WTC11 (cell line): Measurements from ENCODE around the gene UBAP1L. TPM values are rescaled to one million over a fixed set of nuclear protein-coding genes. Genes with fewer than 3 reads are reported as not detected.
"Not testable (repeated sequence)": the region's sequence is repeated elsewhere in the genome, so short reads cannot be mapped to it uniquely, and the experiment has no call there.

Experiments used
- ATAC-seq: fragments of 200-7000 bp; cut with Tn5 transposase; 2 replicates; pipeline ENCODE4 v1.10.0; 2021; ENCODE audit warnings: mild to moderate bottlenecking, moderate library complexity
- CTCF ChIA-PET: fragments of 300-600 bp; sonication (Branson Sonifier 250); formaldehyde crosslinking; loops from one replicate; lab custom pipeline; 2021; ENCODE audit warnings: antibody characterized with exemption; lab: Charles Lee
- POLR2A ChIA-PET: fragments of 350-600 bp; sonication (Branson Sonifier 250); formaldehyde crosslinking; loops from one replicate; lab custom pipeline; 2021; ENCODE audit warnings: antibody characterized with exemption; lab: Charles Lee
- DNase-seq: peaks from one replicate; pipeline ENCODE4 v3.0.0; 2021; ENCODE audit warnings: low spot score
- H3K27ac Mint-ChIP-seq: 2 replicates; pipeline ENCODE4 v1.8.0; 2021; ENCODE audit warnings: mixed read lengths
- H3K27me3 Mint-ChIP-seq: 2 replicates; pipeline ENCODE4 v1.8.0; 2021; ENCODE audit warnings: low read depth, mild to moderate bottlenecking, moderate library complexity, mixed read lengths
- H3K36me3 Mint-ChIP-seq: 2 replicates; pipeline ENCODE4 v1.8.0; 2021; ENCODE audit warnings: mixed read lengths
- H3K4me1 Mint-ChIP-seq: 2 replicates; pipeline ENCODE4 v1.8.0; 2022; ENCODE audit warnings: mixed read lengths
- H3K4me3 Mint-ChIP-seq: 2 replicates; pipeline ENCODE4 v1.8.0; 2021; ENCODE audit warnings: mild to moderate bottlenecking, moderate library complexity, mixed read lengths
- H3K9me3 Mint-ChIP-seq: 2 replicates; pipeline ENCODE4 v1.8.0; 2021; ENCODE audit warnings: mixed read lengths
- AFF4 ChIP-seq: sonication (generic); formaldehyde crosslinking; IDR thresholded peaks from 2 replicates; pipeline ENCODE4 v1.8.1; 2023; ENCODE audit warnings: mild to moderate bottlenecking, missing genetic modification reagents, borderline replicate concordance
- ATF1 ChIP-seq: sonication (generic); formaldehyde crosslinking; IDR thresholded peaks from 2 replicates; pipeline ENCODE4 v1.8.1; 2023; ENCODE audit warnings: mild to moderate bottlenecking, moderate library complexity, missing genetic modification reagents
- ATF3 ChIP-seq: sonication (generic); formaldehyde crosslinking; conservative IDR thresholded peaks from 2 replicates; pipeline ENCODE4 v1.8.1; 2022; ENCODE audit warnings: mild to moderate bottlenecking, missing genetic modification reagents
- CTCF ChIP-seq: fragments of 200-600 bp; IDR thresholded peaks from 2 replicates; pipeline ENCODE4 v1.8.0; 2022; ENCODE audit warnings: antibody characterized with exemption
- E2F5 ChIP-seq: sonication (generic); formaldehyde crosslinking; IDR thresholded peaks from 2 replicates; pipeline ENCODE4 v1.8.1; 2022; ENCODE audit warnings: mild to moderate bottlenecking, moderate library complexity, missing genetic modification reagents
- ELF4 ChIP-seq: sonication (generic); formaldehyde crosslinking; IDR thresholded peaks from 2 replicates; pipeline ENCODE4 v1.8.1; 2022; ENCODE audit warnings: low read depth, mild to moderate bottlenecking, moderate library complexity, missing genetic modification reagents
- ERG ChIP-seq: fragments of 250-450 bp; sonication (Bioruptor Pico); IDR thresholded peaks from 2 replicates; pipeline ENCODE4 v1.8.0; 2021; ENCODE audit warnings: mild to moderate bottlenecking
- ESRRA ChIP-seq: sonication (generic); formaldehyde crosslinking; IDR thresholded peaks from 2 replicates; pipeline ENCODE4 v1.8.1; 2022; ENCODE audit warnings: mild to moderate bottlenecking, missing genetic modification reagents, borderline replicate concordance
- GABPB1 ChIP-seq: sonication (generic); formaldehyde crosslinking; IDR thresholded peaks from 2 replicates; pipeline ENCODE4 v1.8.1; 2023; ENCODE audit warnings: mild to moderate bottlenecking, missing genetic modification reagents
- MXD4 ChIP-seq: fragments of 250-450 bp; sonication (Bioruptor Pico); IDR thresholded peaks from 2 replicates; pipeline ENCODE4 v1.8.0; 2021; ENCODE audit warnings: mild to moderate bottlenecking, moderate library complexity, borderline replicate concordance
- NR2C2 ChIP-seq: sonication (generic); formaldehyde crosslinking; IDR thresholded peaks from 2 replicates; pipeline ENCODE4 v1.8.0; 2022; ENCODE audit warnings: mild to moderate bottlenecking, missing genetic modification reagents
- TEAD4 ChIP-seq: sonication (generic); formaldehyde crosslinking; IDR thresholded peaks from 2 replicates; pipeline ENCODE4 v1.8.0; 2022; ENCODE audit warnings: mild to moderate bottlenecking, missing genetic modification reagents
- TP53 ChIP-seq: sonication (generic); formaldehyde crosslinking; IDR thresholded peaks from 2 replicates; pipeline ENCODE4 v1.8.1; 2023; ENCODE audit warnings: mild to moderate bottlenecking, missing genetic modification reagents
- ZMAT4 ChIP-seq: fragments of 250-450 bp; sonication (Bioruptor Pico); IDR thresholded peaks from 2 replicates; pipeline ENCODE4 v1.9.0; 2021; ENCODE audit warnings: mild to moderate bottlenecking
- ZNF425 ChIP-seq: fragments of 250-450 bp; sonication (Bioruptor Pico); conservative IDR thresholded peaks from 2 replicates; pipeline ENCODE4 v1.9.0; 2021; ENCODE audit warnings: mild to moderate bottlenecking
- total RNA-seq: library from RNA; stranded (reverse); gene quantifications from 3 replicates; pipeline ENCODE4 v1.2.3, GENCODE V29; 2021

Gene UBAP1L
- total RNA-seq, 1 experiment from 2014 or later, result 2.0 TPM

GRCh38 chr15:65044724-65045481, 70.1 kb downstream of the UBAP1L start, which contains the start of gene SLC51B:
TSS of gene SLC51B (plus strand) at chr15:65045387. CDS start at chr15:65050005, 4,618 bp downstream.
- DNase-seq (no peak), ATAC-seq (no peak; the same call in 1 of the 2 replicates)
- TF ChIP-seq AFF4 (CRISPR knock-in tag) (no peak), TEAD4 (no peak), ELF4 (CRISPR knock-in tag) (no peak), GABPB1 (CRISPR knock-in tag) (peak; percentile 71), ZMAT4 (CRISPR knock-in tag) (no peak), ATF3 (no peak)
- POLR2A ChIA-PET, result interaction anchor here (0.7 kb wide), 1 partner anchor 23 kb away, joined by 9 read pairs; no protein-coding TSS in a partner anchor
- Mint-ChIP-seq H3K9me3 (no peaks in the 10 kb centered on the region), H3K4me3 (no peak within 1 kb of the TSS), H3K4me1 (peaks cover 10% of the 10 kb centered on the region; the same call in 1 of the 2 replicates), H3K36me3 (no peaks in the 10 kb centered on the region), H3K27ac (no peak within 1 kb of the TSS), H3K27me3 (peaks cover 4% of the 10 kb centered on the region; the same call in 1 of the 2 replicates)
- CTCF ChIA-PET, result interaction anchor here (0.6 to 4.9 kb wide), 4 partner anchors 10 to 57 kb away, joined by 4 to 34 read pairs (median 11); no protein-coding TSS in a partner anchor

- H3K27me3 Mint-ChIP-seq, H3K36me3 Mint-ChIP-seq, H3K4me3 Mint-ChIP-seq, ATAC-seq, H3K4me1 Mint-ChIP-seq, H3K9me3 Mint-ChIP-seq, DNase-seq, H3K27ac Mint-ChIP-seq: not testable (repeated sequence)
- POLR2A ChIA-PET, result interaction anchor here (0.6 to 0.7 kb wide), 2 partner anchors 24 to 102 kb away, joined by 3 to 9 read pairs; no protein-coding TSS in a partner anchor
- CTCF ChIA-PET, result interaction anchor here (0.6 to 4.9 kb wide), 4 partner anchors 10 to 58 kb away, joined by 4 to 34 read pairs (median 11); no protein-coding TSS in a partner anchor
These were observed 70.8 kb downstream of the UBAP1L start for GRCh38 chr15:65044218-65044617.

DNA sequence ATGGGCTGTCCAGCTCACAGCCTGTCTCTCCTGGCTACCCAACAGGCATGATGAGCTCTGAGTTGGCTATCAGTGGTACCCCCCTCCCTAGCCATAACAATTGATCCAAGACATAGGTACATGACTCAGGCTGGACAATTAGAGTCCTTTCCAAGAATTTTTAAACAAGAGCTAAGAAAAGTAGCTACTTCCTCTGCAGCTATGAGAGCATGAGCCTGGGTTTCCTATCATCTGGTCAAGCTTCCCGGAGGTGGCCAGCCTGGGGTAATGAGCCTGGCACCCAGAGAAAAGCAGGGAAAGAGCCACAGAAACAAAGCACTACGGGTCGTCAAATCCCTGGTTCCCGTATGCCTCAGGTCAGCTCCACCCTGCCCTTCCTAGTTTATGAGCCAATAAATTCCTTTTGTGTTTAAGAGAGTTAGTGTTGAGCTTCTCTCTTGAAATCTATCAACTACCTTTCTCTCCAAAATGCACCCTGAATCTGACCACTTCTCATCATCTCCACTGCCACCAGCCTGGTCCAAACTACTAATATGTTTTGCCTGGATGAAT, 72.1 kb downstream of the UBAP1L start:
- ATAC-seq, result no peak
- TF ChIP-seq ZNF425 (CRISPR knock-in tag) (no peak), ATF1 (CRISPR knock-in tag) (no peak), E2F5 (CRISPR knock-in tag) (no peak), MXD4 (CRISPR knock-in tag) (no peak), NR2C2 (CRISPR knock-in tag) (no peak), ESRRA (CRISPR knock-in tag) (no peak), ERG (CRISPR knock-in tag) (no peak), CTCF (no peak), TP53 (no peak)
- H3K9me3 Mint-ChIP-seq, result no peaks in the 10 kb centered on the region
- H3K27ac Mint-ChIP-seq, result no peak overlapping the region
- H3K36me3 Mint-ChIP-seq, result no peaks in the 10 kb centered on the region
- POLR2A ChIA-PET, result interaction anchor here (0.8 kb wide), 1 partner anchor 24 kb away, joined by 3 read pairs; no protein-coding TSS in a partner anchor
- no peak for DNase-seq
- no peak overlapping the region for H3K4me3 Mint-ChIP-seq
- no peaks in the 10 kb centered on the region; the same call in 1 of the 2 replicates for H3K27me3 Mint-ChIP-seq
- CTCF ChIA-PET, result interaction anchor here (1.6 to 4.9 kb wide), 4 partner anchors 9 to 59 kb away, joined by 8 to 34 read pairs (median 11); no protein-coding TSS in a partner anchor
- peaks cover 5% of the 10 kb centered on the region; the same call in 1 of the 2 replicates for H3K4me1 Mint-ChIP-seq
